PFSK-1 (cell line): Measurements from ENCODE around the gene LIMA1.

ENCODE experiments used
- POLR2AphosphoS5 ChIP-seq: IDR thresholded peaks from 2 replicates; pipeline ENCODE4 v1.6.1; 2012; ENCODE audit warnings: low read depth, mild to moderate bottlenecking, control low read depth, low read length, moderate library complexity
- SIN3A ChIP-seq: IDR thresholded peaks from 2 replicates; pipeline ENCODE4 v1.6.1; 2012; ENCODE audit warnings: mild to moderate bottlenecking, low read length, moderate library complexity, borderline replicate concordance; ENCODE audit not compliant: insufficient read depth
- TAF1 ChIP-seq: IDR thresholded peaks from 2 replicates; pipeline ENCODE4 v1.6.1; 2012; ENCODE audit warnings: low read length, control low read depth, borderline replicate concordance; ENCODE audit not compliant: insufficient read depth

DNA sequence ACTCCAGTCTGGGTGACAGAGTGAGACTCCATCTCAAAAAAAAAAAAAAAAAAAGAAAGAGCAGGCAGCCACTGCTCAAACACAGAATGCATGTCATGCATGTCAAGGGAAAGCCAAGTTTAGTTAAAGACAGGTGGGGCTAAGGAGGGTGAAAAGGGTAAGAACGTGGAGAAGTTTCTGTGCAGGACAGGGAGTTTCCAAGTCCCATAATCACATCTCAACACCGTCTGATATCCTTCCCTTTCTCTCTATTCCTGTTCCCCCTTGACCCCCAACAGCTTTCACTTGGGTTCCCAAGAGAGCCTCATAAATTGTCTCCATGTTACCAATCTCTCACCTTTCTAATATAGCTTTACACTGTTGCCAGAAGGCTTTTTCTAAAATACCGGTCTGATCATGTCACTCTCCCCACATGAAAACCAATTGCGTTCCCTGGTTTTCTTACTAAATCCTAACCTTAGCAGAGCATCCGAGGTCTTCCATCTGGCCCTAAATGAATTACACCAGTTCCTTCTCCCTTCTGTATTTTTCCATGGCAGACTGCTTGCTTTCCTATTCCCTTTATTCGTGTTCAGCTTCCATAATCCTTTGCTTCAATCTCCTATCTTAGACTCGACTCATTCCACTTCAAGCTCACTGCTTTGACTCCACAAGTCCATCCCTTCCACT lies 37.0 kb downstream of the LIMA1 start:
- TF ChIP-seq TAF1, result no peak
- no peak for TF ChIP-seq POLR2AphosphoS5
- TF ChIP-seq SIN3A, result no peak
